Activated T-helper 1 cell treated with anti-CD3 and anti-CD28 coated beads, Interleukin-2, amount 50 U/mL, for 16 hours (primary cell): ENCODE data around the gene INPP5A.
"Not testable (repeated sequence)": the region's sequence is repeated elsewhere in the genome, so short reads cannot be mapped to it uniquely, and the experiment has no call there.

Experiments
- DNase-seq, 2 donors: peaks; one replicate each; pipeline ENCODE4 v3.0.0-alpha.2; 2020; ENCODE audit warnings: low read depth in 1 of 2, low spot score in 1 of 2

Gene INPP5A

DNA sequence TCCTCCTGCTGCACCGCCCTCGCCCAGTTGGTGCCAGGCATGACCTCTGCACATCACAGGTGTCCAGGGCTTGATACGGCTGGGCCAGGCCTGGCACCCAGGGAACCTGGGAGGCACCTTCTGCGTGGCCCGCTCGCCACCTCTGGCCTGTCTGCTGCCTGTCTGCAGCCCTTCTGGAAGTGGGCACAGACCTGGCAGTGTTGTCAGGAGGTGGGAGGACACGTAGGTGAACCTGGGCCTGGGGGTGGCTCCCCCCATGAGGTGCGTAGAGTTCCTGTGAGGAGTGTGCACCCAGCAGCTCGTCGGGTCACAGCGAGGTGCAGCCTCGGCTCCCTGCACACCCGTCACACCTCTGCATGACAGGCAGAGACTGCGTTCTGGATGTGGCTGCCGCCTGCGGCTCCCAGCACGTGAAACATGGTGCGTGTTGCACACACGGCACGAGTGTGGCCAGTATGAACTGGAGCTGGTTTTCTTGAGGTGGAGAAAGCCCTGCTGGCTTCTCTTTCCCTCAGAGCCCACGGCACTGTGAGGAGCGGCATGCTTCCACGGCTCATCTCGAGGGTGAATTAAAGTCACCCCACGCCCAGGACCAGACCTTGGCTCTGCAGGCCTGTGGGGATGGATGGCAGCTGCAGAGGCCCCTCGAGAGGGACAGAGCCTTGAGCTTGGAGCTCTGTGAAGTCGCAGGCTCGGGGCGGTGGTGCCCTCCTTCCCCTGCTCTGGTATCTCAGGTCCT is 24.8 kb downstream of the INPP5A start:
- no peak for DNase-seq

DNA sequence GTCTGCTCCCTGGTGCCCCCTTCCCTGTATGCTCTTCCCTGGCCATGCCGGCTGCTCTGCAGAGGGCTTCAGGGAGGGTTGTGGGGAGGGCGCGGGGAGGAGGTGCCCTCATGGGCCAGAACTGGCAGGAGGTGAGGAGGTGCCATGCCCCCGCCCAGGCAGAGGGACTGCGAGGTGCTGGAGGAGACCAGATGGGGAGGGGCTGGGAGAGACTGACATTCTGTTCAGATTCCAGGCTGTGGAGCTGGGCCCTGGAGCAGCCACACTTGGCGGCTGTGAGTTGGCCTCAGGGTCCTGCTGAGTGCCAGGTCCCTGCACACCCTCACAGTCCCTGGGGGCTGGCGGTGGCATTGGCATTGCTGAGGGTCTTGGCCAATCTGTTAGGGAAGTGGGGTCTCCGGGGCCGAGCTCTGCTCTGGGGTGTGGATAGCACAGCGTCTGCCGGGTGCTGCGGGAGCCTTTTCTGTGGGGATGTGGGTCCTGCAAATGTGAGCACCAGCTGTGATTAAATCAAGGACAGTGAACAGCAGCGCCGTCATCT is 25.4 kb downstream of the INPP5A start:
- DNase-seq = no peak

DNA sequence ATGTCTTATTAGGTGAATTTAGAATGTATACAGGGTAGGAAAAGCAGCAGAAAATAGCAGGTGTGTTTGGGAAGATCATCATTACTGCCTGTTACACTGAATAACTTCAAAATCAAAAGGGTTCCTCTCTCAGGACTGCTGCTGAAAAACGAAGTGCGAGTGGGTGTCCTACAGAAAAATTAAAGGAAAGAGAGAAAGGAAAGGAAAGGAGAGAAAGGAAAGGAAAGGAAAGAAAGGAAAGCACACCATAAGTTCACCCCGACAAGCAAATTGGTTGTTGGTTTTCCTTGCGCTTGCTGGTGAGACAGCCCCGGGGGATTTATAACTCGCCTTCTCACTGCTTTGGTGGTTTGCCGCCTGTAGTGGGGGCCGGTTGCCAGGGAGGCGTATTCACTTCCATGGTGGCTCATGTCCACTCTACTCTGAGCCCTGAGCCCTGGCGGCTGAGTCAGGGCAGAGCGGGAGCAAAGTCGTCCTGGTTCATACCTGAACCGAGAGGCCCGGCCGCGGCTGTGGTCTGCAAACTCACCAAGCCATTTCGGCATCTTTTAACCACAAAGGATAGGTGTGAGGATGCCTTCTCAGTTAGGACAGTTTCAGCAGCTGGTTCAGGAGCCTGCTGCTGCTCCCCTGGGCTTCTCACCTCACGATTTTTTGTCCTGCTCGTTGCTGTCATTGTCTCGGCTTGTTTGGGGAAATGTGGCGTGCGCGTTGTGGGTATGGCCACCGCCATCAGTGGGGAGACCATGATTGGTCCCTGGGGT is 26.1 kb downstream of the INPP5A start:
- DNase-seq = no peak

DNA sequence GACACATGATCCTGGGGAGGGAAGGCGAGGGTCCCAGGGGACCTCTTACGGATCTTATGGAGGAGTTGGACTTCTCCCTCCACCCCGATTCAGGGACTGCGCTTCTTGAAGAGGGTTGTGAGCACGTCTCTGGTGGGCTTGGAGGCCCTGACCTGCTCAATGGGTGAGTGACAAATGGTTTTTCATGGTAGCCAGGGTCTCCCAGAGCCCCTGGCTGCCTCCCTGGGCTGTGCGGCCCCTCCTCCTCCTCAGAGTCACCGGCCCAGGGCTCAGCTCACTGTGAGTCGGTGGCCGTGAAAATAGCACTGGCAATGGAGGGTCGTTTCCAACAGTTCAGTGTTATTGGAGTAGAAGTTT is 26.6 kb downstream of the INPP5A start:
- no peak for DNase-seq

DNA sequence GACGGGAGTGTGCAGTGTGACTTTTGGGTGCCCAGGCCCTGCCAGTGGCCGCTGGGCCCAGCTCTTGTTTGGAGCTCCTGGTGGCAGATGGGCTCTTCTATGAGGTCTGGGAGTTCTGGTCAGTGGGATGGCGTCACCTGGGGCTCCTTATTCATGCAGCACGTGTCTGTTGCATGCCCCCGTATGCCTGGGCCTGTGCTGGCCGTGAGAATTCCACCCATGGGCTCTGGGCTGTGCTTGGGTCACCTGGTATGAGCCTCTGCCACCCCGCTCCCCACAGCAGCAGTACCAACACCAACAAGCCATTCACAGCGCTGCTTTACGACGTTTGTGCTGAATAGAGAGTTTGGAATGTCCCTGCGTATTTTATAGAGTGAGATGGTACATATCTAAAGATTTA is 27.1 kb downstream of the INPP5A start:
- DNase-seq = no peak

DNA sequence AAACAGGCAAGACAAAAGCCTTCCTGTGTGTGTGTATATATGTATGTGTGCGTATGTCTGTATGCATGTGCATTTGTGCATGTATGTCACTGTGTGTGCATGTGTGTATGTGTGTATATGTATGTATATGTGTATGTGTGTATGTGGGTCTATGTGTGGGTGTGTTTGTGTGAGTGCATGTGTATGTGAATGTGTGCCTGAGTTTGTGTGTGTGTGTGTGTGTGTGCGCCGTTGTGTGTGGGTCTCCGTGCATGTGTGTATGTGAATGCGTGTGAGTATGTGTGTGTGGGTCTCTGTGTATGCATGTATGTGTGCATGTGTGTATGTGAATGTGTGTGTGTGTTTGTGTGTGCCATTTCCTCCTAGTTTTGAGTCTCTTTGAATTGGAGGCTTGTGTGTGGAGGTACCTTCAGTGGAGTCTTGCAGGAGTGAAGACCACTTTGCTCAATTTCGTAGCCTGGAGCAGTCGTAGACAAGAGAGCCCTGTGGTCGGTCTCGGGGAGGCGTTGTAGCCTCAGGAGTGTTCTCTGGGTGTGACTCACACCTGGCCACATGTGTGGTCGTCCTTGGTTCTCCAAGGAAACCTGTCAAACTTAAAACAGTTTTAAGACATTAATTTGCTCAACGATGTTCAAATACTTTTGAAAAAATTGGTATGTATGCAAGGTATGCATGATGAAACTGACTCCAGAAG is 28.1 kb downstream of the INPP5A start:
- DNase-seq = no peak

DNA sequence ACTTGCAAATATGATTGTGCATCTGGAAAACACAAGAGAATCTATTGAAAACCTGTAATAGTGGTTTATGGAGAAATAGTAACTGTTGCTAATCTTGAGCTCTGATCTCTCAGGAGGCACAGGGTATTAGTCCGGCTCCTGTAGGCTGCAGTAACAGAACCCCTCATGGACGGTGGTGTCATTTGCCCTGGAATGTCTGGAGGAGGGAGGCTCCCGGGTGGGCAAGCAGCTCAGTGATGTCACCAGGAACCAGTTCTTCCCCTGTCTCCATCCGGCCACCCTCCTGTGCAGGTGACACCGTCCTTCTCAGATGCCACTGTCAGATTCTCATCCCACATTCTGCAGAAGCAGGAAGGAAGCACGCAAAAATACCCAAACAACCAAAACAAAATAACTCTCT is 29.3 kb downstream of the INPP5A start:
- DNase-seq = no peak

DNA sequence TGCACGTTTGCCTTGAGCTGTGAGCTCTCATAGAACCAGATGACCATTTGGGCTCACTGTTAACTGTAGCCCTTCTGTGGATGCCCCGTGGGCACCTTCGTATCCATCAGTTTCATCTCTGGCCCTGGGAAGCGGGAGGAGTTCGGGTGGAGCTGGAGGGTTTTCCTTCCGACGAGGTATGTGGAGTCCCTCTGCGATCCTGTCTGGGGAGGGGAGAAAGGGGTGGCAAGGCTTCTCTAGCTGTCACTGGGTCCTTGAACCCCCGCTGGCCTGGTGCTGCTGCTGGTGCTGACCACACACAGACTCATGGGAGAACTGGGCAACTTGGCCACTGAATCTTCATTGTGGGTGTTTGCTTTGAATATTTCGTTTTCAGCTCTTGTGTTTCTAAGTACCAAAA is 32.7 kb downstream of the INPP5A start:
- DNase-seq = no peak

DNA sequence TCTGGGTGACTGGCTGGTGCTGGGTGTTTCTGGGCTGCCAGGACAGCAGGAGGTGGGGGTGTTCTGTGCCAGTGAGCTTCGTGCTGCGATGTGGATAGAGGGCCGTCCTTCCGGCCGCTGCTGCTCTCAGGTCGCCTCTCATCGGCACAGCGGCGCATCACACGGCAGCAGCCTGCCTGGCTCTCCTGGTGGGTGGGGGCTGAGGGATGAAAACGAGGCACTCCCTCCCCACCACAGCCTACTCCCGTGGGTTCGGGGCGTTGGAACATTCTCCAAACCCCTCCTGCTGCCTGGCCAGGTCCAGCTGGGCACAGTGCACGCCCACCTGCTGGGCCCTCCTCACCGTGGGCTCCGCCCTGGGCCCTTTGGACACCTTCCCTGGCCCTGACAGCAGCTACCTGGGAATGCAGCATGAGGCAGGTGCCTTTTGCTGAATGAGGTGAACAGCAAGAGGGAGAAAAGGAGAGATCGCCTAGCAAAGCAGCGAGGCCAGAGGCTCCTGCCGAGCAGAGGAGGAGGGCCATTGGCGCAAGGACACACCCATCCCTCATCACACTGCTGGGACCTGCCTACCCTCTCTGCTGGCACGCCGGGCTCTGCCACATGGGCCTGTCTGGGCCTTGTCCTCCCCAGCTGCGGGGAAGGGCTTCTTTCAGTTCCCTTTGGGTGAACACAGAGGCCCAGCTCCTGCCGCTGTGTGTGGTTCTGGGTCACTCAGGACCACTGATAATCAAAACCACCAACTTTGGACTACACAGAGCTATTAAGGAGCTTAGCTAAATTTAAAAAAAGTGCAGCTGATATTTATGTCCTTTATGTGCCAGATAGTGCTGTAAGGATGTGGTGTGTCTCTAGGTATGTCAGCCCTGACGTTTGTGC is 33.4 kb downstream of the INPP5A start:
- no peak for DNase-seq

DNA sequence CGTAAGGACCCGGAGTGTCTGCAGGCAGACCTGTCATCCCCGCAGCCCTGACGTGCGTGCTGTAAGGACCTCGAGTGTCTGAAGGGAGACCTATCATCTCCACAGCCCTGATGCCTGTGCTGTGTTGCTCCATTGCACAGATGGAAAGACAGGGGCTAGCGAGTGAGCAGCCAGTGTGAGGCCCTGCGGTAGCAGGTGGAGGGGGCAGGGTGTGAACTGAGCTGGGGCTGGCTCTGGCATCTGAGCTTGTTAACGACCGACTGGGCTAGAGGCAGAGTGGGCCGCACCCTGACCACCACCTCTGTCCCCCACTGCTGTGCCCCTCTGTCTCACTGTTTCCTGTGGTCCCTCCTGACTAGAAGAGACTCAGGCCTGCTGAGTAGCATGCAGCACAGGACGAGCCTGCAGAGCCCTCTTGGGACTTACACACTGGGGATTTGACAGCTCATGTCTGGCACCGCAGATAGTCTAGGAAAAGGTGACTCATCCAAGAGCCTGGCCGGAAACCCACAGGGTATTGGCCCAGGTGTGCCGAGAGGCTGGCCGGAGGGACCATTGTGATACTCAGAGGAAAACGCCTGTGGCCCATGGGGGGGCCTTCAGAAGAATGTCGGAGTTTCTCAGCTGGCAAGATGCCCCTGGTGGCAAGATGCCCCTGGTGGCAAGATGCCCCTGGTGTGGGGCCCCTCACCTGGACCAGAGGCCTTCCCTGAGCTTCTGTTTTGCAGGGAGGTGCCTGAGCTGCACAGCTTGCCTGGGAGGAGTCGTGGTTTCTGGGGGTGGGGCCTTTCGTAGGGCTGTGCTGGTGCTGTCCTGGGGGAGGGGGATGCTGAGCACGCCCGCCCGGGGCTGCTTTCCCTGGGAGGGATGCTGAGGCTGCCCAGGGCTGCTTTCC is 34.3 kb downstream of the INPP5A start:
- peak; percentile 31 to 33 for DNase-seq

DNA sequence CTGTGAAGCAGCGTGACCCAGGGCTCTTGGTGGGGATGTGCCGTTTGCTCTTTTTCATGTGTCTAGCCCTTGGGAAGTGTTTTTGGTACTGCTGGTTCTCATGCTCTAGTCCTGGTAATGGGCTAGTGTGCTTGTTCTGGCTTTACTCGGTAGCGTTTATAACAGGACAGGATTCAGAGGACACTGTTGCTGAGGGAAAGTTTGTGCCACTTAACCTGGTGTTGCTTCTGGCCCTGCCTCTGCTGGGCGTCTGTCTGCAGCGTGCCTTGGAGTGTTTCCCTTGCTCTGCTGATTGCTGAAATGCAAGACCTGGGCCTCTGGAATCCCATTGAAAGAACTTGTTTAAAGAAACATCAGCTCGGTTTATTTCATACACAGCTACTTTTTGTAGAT is 35.0 kb downstream of the INPP5A start:
- DNase-seq = no peak

DNA sequence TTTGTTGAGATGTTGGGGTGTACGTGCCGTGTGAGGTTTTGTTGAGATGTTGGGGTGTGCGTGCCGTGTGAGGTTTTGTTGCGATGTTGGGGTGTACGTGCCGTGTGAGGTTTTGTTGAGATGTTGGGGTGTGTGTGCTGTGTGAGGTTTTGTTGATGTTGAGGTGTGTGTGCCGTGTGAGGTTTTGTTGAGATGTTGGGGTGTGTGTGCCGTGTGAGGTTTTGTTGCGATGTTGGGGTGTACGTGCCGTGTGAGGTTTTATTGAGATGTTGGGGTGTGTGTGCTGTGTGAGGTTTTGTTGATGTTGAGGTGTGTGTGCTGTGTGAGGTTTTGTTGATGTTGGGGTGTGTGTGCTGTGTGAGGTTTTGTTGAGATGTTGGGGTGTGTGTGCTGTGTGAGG is 35.4 kb downstream of the INPP5A start:
- DNase-seq = not testable (repeated sequence)

DNA sequence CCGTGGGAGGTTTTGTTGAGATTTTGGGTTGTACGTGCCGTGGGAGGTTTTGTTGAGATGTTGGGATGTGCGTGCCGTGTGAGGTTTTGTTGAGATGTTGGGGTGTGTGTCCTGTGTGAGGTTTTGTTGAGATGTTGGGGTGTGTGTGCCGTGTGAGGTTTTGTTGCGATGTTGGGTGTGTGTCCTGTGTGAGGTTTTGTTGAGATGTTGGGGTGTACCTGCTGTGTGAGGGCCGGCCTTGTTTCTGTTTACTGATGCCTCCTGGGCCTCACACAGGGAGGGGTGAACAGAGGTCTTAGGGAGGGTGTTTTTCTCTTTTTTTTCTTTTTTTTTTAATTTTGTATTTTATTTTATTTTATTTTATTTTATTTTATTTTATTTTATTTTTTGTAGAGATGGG is 36.7 kb downstream of the INPP5A start:
- no peak for DNase-seq

DNA sequence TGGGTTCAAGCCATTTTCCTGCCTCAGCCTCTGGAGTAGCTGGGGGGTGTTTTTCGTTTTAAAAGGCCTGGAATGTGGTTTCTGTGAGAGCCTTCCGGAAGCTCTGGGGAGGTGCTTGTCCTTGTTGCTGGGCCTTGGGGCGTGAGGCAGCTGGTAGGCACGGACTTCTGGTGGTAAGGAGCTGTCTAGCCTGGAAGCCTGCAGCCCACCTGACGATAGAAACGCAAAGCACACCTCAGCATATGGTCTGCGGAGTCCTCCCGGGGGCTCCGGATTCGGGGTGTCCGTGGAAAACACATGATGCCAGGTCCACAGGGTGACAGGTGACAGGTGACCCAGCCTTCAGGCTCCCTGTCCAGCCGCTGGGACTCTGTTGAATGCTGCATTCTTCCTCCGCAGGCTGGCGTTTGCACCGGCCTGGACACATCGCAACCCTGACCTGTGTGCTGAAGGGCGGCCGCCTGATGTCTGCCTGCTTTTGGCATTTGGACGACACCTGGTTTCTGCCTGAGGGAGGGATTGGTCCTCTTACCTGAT is 37.3 kb downstream of the INPP5A start:
- no peak for DNase-seq

DNA sequence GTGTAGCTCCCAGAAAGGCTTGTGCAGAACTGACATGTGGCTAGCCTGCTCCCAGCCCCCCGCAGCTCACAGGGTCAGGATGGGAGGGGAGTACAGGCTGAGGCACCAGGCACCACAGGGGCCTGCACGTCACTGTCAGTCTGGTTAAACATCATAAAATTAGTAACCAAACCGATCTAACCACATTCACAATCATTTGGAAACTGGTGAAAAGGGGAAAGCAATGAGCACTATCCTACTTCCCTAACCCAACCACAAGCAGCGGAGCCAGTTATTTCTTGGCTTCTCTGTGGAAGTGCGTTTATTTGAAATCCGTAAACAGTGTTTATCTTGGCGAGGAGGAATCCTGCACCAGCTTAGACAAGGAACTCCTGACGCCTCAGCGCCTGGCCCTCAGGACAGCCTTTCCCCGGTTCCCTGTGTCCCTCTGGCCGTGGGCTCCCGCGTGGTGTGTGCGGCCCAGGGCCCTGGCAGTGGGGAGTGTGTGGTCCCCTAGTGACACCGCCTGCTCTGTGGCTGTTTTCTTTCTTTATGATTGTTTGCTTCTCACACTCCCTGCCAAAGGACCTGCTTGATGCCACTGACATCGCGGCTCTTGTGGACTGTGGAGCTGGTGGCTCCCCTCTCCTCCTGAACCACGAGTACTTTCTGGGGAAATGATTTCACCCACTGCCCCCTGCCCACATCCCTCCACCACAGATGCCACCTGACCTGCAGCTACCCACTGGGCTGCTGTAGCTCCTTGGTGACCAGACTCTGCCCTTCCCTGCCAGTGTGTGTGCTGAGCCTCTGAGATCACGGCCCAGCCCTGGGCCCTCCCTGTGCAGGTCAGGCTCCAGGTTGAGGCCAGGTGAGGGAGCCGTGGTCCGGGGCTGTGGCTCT is 38.0 kb downstream of the INPP5A start:
- DNase-seq = no peak

DNA sequence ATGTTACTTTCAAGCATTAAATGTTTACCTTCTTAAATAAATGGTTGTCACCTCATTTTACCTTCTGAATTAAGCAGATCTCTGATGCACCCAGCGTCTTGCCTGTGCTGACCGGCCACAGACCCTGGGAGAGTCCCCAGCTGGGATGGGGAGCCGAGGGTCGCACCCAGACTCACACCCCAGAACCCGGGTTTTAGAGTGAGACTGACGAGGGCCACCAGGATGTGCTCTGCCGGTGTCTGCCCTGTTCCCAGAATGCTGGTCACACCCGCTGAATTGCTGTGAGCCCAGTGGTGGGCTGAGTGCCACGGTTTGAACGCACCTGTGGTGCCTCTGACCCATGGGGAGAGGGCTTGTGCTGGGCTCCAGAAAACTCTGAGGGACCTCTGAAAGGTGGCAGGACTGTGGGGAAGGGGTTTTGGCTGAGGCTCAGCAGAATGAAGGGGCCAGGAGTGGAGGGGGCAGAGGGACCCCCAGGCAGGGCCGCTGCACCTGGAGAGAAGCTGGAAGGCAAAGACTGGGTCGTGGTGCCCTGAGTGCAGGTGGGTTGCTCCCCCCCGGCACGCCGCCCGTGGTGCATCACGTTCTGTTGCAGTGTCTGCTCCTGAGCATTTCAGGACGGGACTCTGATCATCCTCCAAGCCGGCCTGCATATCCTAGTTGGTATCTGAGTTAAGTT is 39.2 kb downstream of the INPP5A start:
- DNase-seq = no peak

DNA sequence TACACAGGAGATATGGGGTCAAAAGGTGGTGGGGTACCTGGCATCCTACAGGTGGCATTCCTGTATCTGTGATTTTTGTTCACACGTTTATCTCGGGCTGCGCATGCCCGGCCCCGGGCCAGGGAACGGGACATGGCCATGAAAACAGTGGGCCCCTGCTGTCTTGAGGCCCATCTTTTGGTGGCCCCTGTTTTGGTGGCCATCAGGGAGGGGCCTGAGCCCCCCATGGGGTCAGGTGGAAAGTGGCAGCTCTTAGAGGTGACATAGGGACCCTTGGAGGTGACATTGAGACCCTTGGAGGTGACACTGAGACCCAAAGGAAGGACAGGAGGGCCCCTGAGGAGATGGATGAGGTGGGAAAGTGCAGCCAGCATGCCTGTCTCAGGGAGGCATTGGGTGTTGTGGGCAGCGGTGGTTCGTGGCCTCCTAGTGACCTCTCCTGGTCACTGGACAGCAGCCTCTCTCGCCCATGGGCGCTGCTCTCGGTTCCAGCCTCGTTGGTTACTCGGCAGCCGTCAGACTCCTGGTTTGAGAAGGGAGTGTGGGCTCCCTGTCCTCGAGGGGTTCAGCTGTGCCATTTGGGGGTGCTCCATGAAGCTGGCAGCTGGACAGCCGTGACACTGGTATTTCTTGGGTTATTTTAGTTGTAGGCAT is 39.9 kb downstream of the INPP5A start:
- DNase-seq = no peak
